Smooth muscle cell (in vitro differentiated cells): ENCODE measurements around the gene CDK5R1. TPM values are rescaled to one million over a fixed set of nuclear protein-coding genes. Genes with fewer than 3 reads are reported as not detected.
"Not testable (repeated sequence)": the region's sequence is repeated elsewhere in the genome, so short reads cannot be mapped to it uniquely, and the experiment has no call there.

Source experiments
- DNase-seq: peaks from one replicate; lab custom pipeline; 2025; ENCODE audit not compliant: unreplicated experiment; lab: John Stamatoyannopoulos, UW
- H2AFZ ChIP-seq: fragments of 200-600 bp; sonication (generic); 2 replicates; pipeline ENCODE4 v1.6.0; 2016; ENCODE audit warnings: antibody characterized with exemption, low read depth, mild to moderate bottlenecking
- H3F3A ChIP-seq: fragments of 200-600 bp; sonication (generic); 2 replicates; pipeline ENCODE4 v1.6.0; 2017; ENCODE audit warnings: antibody characterized with exemption, low read depth
- H3K27ac ChIP-seq: fragments of 200-600 bp; sonication (generic); 2 replicates; pipeline ENCODE4 v1.5.1; 2016; ENCODE audit warnings: low read depth, mild to moderate bottlenecking
- H3K27me3 ChIP-seq: fragments of 200-600 bp; sonication (generic); 2 replicates; pipeline ENCODE4 v1.6.1; 2016; ENCODE audit warnings: low read depth, mild to moderate bottlenecking
- H3K36me3 ChIP-seq: fragments of 200-600 bp; sonication (generic); 2 replicates; pipeline ENCODE4 v1.5.1; 2016; ENCODE audit warnings: low read depth
- H3K4me1 ChIP-seq: fragments of 200-600 bp; sonication (generic); 2 replicates; pipeline ENCODE4 v1.5.1; 2016; ENCODE audit warnings: low read depth
- H3K4me2 ChIP-seq: fragments of 200-600 bp; sonication (generic); 2 replicates; pipeline ENCODE4 v1.6.0; 2016; ENCODE audit warnings: mild to moderate bottlenecking
- H3K4me3 ChIP-seq: fragments of 200-600 bp; sonication (generic); 2 replicates; pipeline ENCODE4 v1.5.1; 2016; ENCODE audit warnings: mild to moderate bottlenecking
- H3K79me2 ChIP-seq: fragments of 200-600 bp; sonication (generic); 2 replicates; pipeline ENCODE4 v1.6.0; 2016; ENCODE audit warnings: low read depth, mild to moderate bottlenecking
- H3K9ac ChIP-seq: fragments of 200-600 bp; sonication (generic); 2 replicates; pipeline ENCODE4 v1.6.0; 2016; ENCODE audit warnings: low read depth
- H3K9me3 ChIP-seq: fragments of 200-600 bp; sonication (generic); replicated peaks from 2 replicates; pipeline ENCODE4 v1.5.1; 2016; ENCODE audit warnings: low read depth
- H4K20me1 ChIP-seq: fragments of 200-600 bp; sonication (generic); 2 replicates; pipeline ENCODE4 v1.6.0; 2016; ENCODE audit warnings: low read depth
- CTCF ChIP-seq: fragments of 200-600 bp; sonication (generic); IDR thresholded peaks from 2 replicates; pipeline ENCODE4 v1.5.1; 2017; ENCODE audit warnings: borderline replicate concordance, mild to moderate bottlenecking, antibody characterized with exemption; ENCODE audit not compliant: insufficient read depth, poor library complexity, severe bottlenecking
- WGBS: methylation state at CpG from one replicate; pipeline ENCODE4 v1.1.7; 2016; ENCODE audit warnings: low lambda C conversion rate; 5-methylcytosine and 5-hydroxymethylcytosine counted together
- polyA plus RNA-seq: library from polyadenylated mRNA; unstranded; fragments of >200 nt; fragmentation: Nextera tagmentation; extraction: Ambion mirVana; gene quantifications from 2 replicates; pipeline ENCODE4 v1.2.1, GENCODE V29; 2016
- total RNA-seq: library from RNA; depleted of rRNA; stranded (reverse); fragments of >200 nt; gene quantifications from 2 replicates; pipeline ENCODE4 v1.2.3, GENCODE V29; 2014

Gene CDK5R1
- total and polyA plus RNA-seq, 2 experiments from 2014 or later, result 2.3 to 3.1 TPM

- no peaks in the 10 kb centered on the region for H3K9me3 ChIP-seq
- H3K9ac ChIP-seq, result no peak overlapping the region
- no peak overlapping the region for H3K4me3 ChIP-seq
- no peaks in the 10 kb centered on the region for H3K27me3 ChIP-seq
- TF ChIP-seq CTCF, result no peak
- H3K36me3 ChIP-seq, result no peaks in the 10 kb centered on the region
- H3K4me1 ChIP-seq, result peaks cover 14% of the 10 kb centered on the region
- no peak overlapping the region for H3K27ac ChIP-seq
- no peak overlapping the region for H3K4me2 ChIP-seq
- H2AFZ ChIP-seq, result no peak overlapping the region
- no peak for DNase-seq
- WGBS, result 92% methylated on average over 12 of the region's 12 CpGs
- H3K79me2 ChIP-seq, result no peaks in the 10 kb centered on the region
- no peaks in the 10 kb centered on the region for H4K20me1 ChIP-seq
- no peaks in the 10 kb centered on the region for H3F3A ChIP-seq
Measured at GRCh38 chr17:32523827-32524552, 37.2 kb downstream of the CDK5R1 start.

GRCh38 chr17:32524553-32524880 is 37.7 kb downstream of the CDK5R1 start:
- DNase-seq, H3K9ac ChIP-seq, H3K27me3 ChIP-seq, H3F3A ChIP-seq, H2AFZ ChIP-seq, H3K4me2 ChIP-seq, H3K4me3 ChIP-seq, H4K20me1 ChIP-seq, H3K9me3 ChIP-seq, H3K27ac ChIP-seq, H3K79me2 ChIP-seq, H3K36me3 ChIP-seq: not testable (repeated sequence)
- 96% methylated on average over 6 of the region's 6 CpGs for WGBS
- H3K4me1 ChIP-seq, result peaks cover 13% of the 10 kb centered on the region

- H3K9ac ChIP-seq, result no peak overlapping the region
- no peaks in the 10 kb centered on the region for H3K27me3 ChIP-seq
- no peak overlapping the region for H3K4me2 ChIP-seq
- no peaks in the 10 kb centered on the region for H3K79me2 ChIP-seq
- no peaks in the 10 kb centered on the region for H3K9me3 ChIP-seq
- H3K4me1 ChIP-seq, result peaks cover 7% of the 10 kb centered on the region
- H3K36me3 ChIP-seq, result no peaks in the 10 kb centered on the region
- no peak overlapping the region for H3K27ac ChIP-seq
- TF ChIP-seq CTCF, result no peak
- no peak overlapping the region for H3K4me3 ChIP-seq
- DNase-seq, result no peak
- H2AFZ ChIP-seq, result no peak overlapping the region
- no peaks in the 10 kb centered on the region for H4K20me1 ChIP-seq
- WGBS, result 15% methylated on average over 4 of the region's 4 CpGs
- no peaks in the 10 kb centered on the region for H3F3A ChIP-seq
Measured at GRCh38 chr17:32525122-32525521, 38.3 kb downstream of the CDK5R1 start.

GRCh38 chr17:32527146-32527545 is 40.4 kb downstream of the CDK5R1 start:
- H3K27ac ChIP-seq, result no peak overlapping the region
- WGBS, result 95% methylated on average over 4 of the region's 4 CpGs
- H3K4me1 ChIP-seq, result no peaks in the 10 kb centered on the region
- no peaks in the 10 kb centered on the region for H3K27me3 ChIP-seq
- no peak overlapping the region for H3K4me2 ChIP-seq
- DNase-seq, result no peak
- H3K9ac ChIP-seq, result no peak overlapping the region
- no peaks in the 10 kb centered on the region for H3K9me3 ChIP-seq
- H2AFZ ChIP-seq, result no peak overlapping the region
- no peak for TF ChIP-seq CTCF
- no peaks in the 10 kb centered on the region for H3F3A ChIP-seq
- H3K36me3 ChIP-seq, result no peaks in the 10 kb centered on the region
- H3K4me3 ChIP-seq, result no peak overlapping the region
- no peaks in the 10 kb centered on the region for H4K20me1 ChIP-seq
- no peaks in the 10 kb centered on the region for H3K79me2 ChIP-seq
